GM10248 (cell line): Measurements from ENCODE around the gene PKP1.
"Not testable (repeated sequence)": the region's sequence is repeated elsewhere in the genome, so short reads cannot be mapped to it uniquely, and the experiment has no call there.

Experiments used
- CTCF ChIA-PET: fragments of 300-600 bp; sonication (Branson Sonifier 250); formaldehyde crosslinking; extraction: SDS; loops from one replicate; lab custom pipeline; 2021; ENCODE audit warnings: antibody characterized with exemption; lab: Yijun Ruan, JAX
- POLR2A ChIA-PET: fragments of 350-650 bp; sonication (Branson Sonifier 250); formaldehyde crosslinking; extraction: SDS; loops from one replicate; lab custom pipeline; 2020; ENCODE audit warnings: antibody characterized with exemption; lab: Yijun Ruan, JAX
- DNase-seq: peaks from one replicate; pipeline ENCODE4 v3.0.0; 2012; ENCODE audit errors: extremely low spot score
- TF ChIP-seq, protein P1 (sequence below): IDR thresholded peaks from 2 replicates; pipeline ENCODE4 v1.5.1; 2012; ENCODE audit warnings: mild to moderate bottlenecking, low read depth; ENCODE audit errors: extremely low read depth, missing control alignments, control extremely low read depth

PKP1 gene, protein sequence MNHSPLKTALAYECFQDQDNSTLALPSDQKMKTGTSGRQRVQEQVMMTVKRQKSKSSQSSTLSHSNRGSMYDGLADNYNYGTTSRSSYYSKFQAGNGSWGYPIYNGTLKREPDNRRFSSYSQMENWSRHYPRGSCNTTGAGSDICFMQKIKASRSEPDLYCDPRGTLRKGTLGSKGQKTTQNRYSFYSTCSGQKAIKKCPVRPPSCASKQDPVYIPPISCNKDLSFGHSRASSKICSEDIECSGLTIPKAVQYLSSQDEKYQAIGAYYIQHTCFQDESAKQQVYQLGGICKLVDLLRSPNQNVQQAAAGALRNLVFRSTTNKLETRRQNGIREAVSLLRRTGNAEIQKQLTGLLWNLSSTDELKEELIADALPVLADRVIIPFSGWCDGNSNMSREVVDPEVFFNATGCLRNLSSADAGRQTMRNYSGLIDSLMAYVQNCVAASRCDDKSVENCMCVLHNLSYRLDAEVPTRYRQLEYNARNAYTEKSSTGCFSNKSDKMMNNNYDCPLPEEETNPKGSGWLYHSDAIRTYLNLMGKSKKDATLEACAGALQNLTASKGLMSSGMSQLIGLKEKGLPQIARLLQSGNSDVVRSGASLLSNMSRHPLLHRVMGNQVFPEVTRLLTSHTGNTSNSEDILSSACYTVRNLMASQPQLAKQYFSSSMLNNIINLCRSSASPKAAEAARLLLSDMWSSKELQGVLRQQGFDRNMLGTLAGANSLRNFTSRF

GRCh38 chr1:201282931-201283829, at the start of gene PKP1:
PKP1 (plus strand) TSS chr1:201283506; CDS start chr1:201283703, 197 bp downstream.
- TF ChIP-seq, protein P1, sequence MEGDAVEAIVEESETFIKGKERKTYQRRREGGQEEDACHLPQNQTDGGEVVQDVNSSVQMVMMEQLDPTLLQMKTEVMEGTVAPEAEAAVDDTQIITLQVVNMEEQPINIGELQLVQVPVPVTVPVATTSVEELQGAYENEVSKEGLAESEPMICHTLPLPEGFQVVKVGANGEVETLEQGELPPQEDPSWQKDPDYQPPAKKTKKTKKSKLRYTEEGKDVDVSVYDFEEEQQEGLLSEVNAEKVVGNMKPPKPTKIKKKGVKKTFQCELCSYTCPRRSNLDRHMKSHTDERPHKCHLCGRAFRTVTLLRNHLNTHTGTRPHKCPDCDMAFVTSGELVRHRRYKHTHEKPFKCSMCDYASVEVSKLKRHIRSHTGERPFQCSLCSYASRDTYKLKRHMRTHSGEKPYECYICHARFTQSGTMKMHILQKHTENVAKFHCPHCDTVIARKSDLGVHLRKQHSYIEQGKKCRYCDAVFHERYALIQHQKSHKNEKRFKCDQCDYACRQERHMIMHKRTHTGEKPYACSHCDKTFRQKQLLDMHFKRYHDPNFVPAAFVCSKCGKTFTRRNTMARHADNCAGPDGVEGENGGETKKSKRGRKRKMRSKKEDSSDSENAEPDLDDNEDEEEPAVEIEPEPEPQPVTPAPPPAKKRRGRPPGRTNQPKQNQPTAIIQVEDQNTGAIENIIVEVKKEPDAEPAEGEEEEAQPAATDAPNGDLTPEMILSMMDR = no peak
- no peak for DNase-seq
- POLR2A ChIA-PET = no interaction called here
- CTCF ChIA-PET = interaction anchor here (1.5 to 2.0 kb wide), 2 partner anchors 10 to 47 kb away, joined by 3 to 5 read pairs; no protein-coding TSS in a partner anchor

DNA sequence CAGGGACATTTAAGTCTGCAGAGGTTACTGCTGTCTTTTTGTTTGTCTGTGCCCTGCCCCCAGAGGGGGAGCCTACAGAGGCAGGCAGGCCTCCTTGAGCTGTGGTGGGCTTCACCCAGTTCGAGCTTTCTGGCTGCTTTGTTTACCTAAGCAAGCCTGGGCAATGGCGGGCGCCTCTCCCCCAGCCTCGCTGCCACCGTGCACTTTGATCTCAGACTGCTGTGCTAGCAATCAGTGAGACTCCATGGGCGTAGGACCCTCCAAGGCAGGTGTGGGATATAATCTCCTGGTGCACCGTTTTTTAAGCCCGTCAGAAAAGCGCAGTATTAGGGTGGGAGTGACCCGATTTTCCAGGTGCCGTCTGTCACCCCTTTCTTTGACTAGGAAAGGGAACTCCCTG, 43.7 kb upstream of the PKP1 start:
- POLR2A ChIA-PET, DNase-seq: not testable (repeated sequence)
- CTCF ChIA-PET = interaction anchor here (1.9 kb wide), 1 partner anchor 15 kb away, joined by 7 read pairs; no protein-coding TSS in a partner anchor

GRCh38 chr1:201240171-201240570, 43.1 kb upstream of the PKP1 start:
- POLR2A ChIA-PET = no interaction called here
- no peak for DNase-seq
- TF ChIP-seq, protein P1 = no peak
- CTCF ChIA-PET = interaction anchor here (1.7 to 1.9 kb wide), 2 partner anchors 14 to 17 kb away, joined by 6 to 7 read pairs; no protein-coding TSS in a partner anchor

- ChIA-PET POLR2A (no interaction called here), CTCF (interaction anchor here (1.7 to 1.9 kb wide), 2 partner anchors 13 to 19 kb away, joined by 6 to 7 read pairs; no protein-coding TSS in a partner anchor)
- no peak for DNase-seq
- TF ChIP-seq, protein P1 = no peak
These were observed 41.6 kb upstream of the PKP1 start for GRCh38 chr1:201241736-201242135.

GRCh38 chr1:201245082-201245481, 38.2 kb upstream of the PKP1 start:
- no peak for DNase-seq
- CTCF ChIA-PET = no interaction called here
- TF ChIP-seq, protein P1 = no peak
- POLR2A ChIA-PET = no interaction called here

- ChIA-PET POLR2A (no interaction called here), CTCF (interaction anchor here (1.4 kb wide), 1 partner anchor 26 kb away, joined by 3 read pairs; no protein-coding TSS in a partner anchor)
- TF ChIP-seq, protein P1 = no peak
- DNase-seq = no peak
These were observed 34.4 kb upstream of the PKP1 start for GRCh38 chr1:201248721-201249559.
